HG02852 (cell line): Measurements from ENCODE around the gene PKDCC.

Source experiments
- ATAC-seq: cut with Tn5 transposase; IDR thresholded peaks from one replicate; pipeline ENCODE4 v1.9.1; 2021; ENCODE audit warnings: mild to moderate bottlenecking, moderate library complexity; ENCODE audit not compliant: unreplicated experiment

Gene PKDCC

GRCh38 chr2:42102591-42103450 is 55.0 kb downstream of the PKDCC start:
- ATAC-seq = peak; percentile 14

- no peak for ATAC-seq
Observed at GRCh38 chr2:42103829-42104228, 56.0 kb downstream of the PKDCC start.

- no peak for ATAC-seq
Observed at GRCh38 chr2:42104621-42105020, 56.8 kb downstream of the PKDCC start.

GRCh38 chr2:42105330-42106256 is 57.8 kb downstream of the PKDCC start:
- peak; percentile 43 for ATAC-seq

GRCh38 chr2:42106257-42106816 is 58.5 kb downstream of the PKDCC start:
- no peak for ATAC-seq

- no peak for ATAC-seq
Observed at GRCh38 chr2:42107249-42108042, 59.6 kb downstream of the PKDCC start.
